D341Med (cell line): ENCODE results near the gene FAM118A.

ENCODE experiments used
- DNase-seq: peaks from one replicate; pipeline ENCODE4 v3.0.0; 2012; ENCODE audit warnings: low spot score

Gene FAM118A

DNA sequence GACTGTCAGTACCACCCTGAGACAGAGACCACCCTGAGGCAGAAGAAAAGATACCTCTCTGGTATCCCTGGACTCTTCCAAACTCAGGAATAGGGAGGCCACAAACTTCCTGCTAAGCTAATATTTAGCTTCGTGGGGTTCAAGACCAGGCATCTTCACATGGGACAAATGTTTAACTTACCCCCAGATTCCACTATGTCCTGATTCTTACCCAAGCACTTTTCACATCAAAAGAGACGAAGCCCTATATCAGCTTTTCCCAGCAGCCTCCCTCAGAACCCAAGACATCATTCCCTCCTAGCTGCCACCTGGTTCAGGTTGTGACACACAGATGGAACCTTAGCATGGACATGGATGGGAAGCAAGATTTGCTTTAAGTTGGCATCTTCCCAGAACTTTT lies 71.6 kb downstream of the FAM118A start:
- DNase-seq, result no peak

DNA sequence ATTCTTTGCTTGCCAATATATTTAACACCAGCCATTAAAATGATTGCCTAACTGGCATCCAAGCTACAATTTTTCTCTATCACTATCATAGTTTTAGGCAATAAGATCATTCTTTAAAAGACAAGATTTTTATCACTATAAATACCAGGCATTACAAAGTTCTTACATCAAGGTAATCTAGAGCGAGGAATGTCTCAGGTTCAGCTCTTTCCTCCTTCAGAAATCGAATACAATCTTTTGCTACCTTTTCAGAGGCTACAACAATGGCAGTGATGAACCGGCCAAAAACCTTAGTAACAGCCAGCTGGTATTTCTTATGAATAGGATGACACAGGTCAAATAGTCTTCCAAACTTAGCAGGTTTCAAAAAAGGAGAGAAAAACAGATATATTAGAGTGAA lies 79.8 kb downstream of the FAM118A start:
- DNase-seq, result no peak
